Adrenal gland (tissue), 12 donors: ENCODE results near the gene CAPN5. TPM values are rescaled to one million over a fixed set of nuclear protein-coding genes. Genes with fewer than 3 reads are reported as not detected.

Source experiments
- DNase-seq, 7 donors: peaks; one replicate each; pipeline ENCODE4 v3.0.0-alpha.2; 2019 to 2020
- H3K27ac ChIP-seq, 5 donors: fragments of 200-600 bp; sonication (generic) in 4 of 5; 1 replicate in 3 of 5; 2 replicates in 2 of 5; pipeline versions ENCODE4 v1.5.1 to v1.8.0; 2016 to 2020; ENCODE audit warnings: mild to moderate bottlenecking in 1 of 5
- H3K27me3 ChIP-seq: fragments of 200-600 bp; 2 replicates; pipeline ENCODE4 v1.8.0; 2021
- H3K36me3 ChIP-seq, 2 donors: fragments of 200-600 bp; replicated peaks in 1 of 2; 1 replicate in 1 of 2; 2 replicates in 1 of 2; pipeline versions ENCODE4 v1.5.1 to v1.8.0; 2018 to 2022
- H3K4me1 ChIP-seq, 2 donors: fragments of 200-600 bp; replicated peaks in 1 of 2; 1 replicate in 1 of 2; 2 replicates in 1 of 2; pipeline versions ENCODE4 v1.5.1 to v1.8.0; 2018 to 2021
- H3K4me3 ChIP-seq, 4 donors: fragments of 200-600 bp; sonication (generic) in 3 of 4; one replicate each; pipeline ENCODE4 v1.5.1; 2016 to 2018
- H3K9me3 ChIP-seq, 3 donors: fragments of 200-600 bp; sonication (generic) in 1 of 3; replicated peaks in 1 of 3; 1 replicate in 2 of 3; 2 replicates in 1 of 3; pipeline versions ENCODE4 v1.5.1 to v1.8.0; 2016 to 2021
- POLR2A ChIP-seq, 2 donors: fragments of 450-650 bp; IDR thresholded peaks; one replicate each; pipeline ENCODE4 v1.6.1; 2017; ENCODE audit warnings: antibody characterized with exemption in 2 of 2, mild to moderate bottlenecking in 2 of 2, moderate library complexity in 1 of 2
- WGBS, 4 donors: extraction: QIAGEN DNeasy Blood & Tissue Kit in 2 of 4; methylation state at CpG; one replicate each; pipeline versions ENCODE4 v1.1.5 to v1.1.7; 2013 to 2017; 5-methylcytosine and 5-hydroxymethylcytosine counted together
- intact Hi-C, 2 donors: fragments of 100-400 bp; cut with DNase I; formaldehyde crosslinking; loops; one replicate each; pipeline versions ENCODE4 v1.14.1 to v1.15.0; 2022 to 2023
- polyA plus RNA-seq, 3 donors: library from polyadenylated mRNA; stranded (reverse); fragments of 200-250 nt in 2 of 3; fragments of 350-450 nt in 1 of 3; fragmentation: Illumina TruSeq in 1 of 3; extraction: RNeasy Lipid Tissue Mini Kit (QIAGEN cat#74804) in 1 of 3; gene quantifications; one replicate each; pipeline ENCODE4 v1.2.3, GENCODE V29; 2013 to 2014
- total RNA-seq, 9 donors: library from RNA; depleted of rRNA in 4 of 9; stranded (reverse); fragments of >200 nt in 4 of 9; fragments of 120-200 nt in 1 of 9; fragmentation: NEBNext Ultra II Directional in 1 of 9; extraction: Animal tissue kit (Norgen Biotek cat#: 25700) in 1 of 9; gene quantifications; one replicate each; pipeline versions ENCODE4 v1.1.0 to v1.2.4, GENCODE V29; 2013 to 2023
- TF ChIP-seq, protein P1 (sequence below), 6 experiments: fragments of 450-650 bp in 4 of 6; fragments of 200-600 bp in 2 of 6; sonication (generic) in 1 of 6; IDR thresholded peaks; 1 replicate in 5 of 6; 2 replicates in 1 of 6; pipeline versions ENCODE4 v1.5.1 to v1.8.0; 2016 to 2021; ENCODE audit warnings: antibody characterized with exemption in 6 of 6, mild to moderate bottlenecking in 2 of 6, moderate library complexity in 1 of 6
- donor health status: healthy with polysubstance abuse.
- donor health status: Bipolar disorder and iron deficiency.
- donor health status: DM: yes; HTN: yes; CAD: no.
- donor health status: DM: no; HTN: no; CAD: no.
- donor health status: DM: no; HTN: no; CAD: no.
- donor health status: DM: yes; HTN: yes; CAD: no.

Gene CAPN5
- total and polyA plus RNA-seq, 12 donors, result 5.6 to 29.6 (median 18.4) TPM

DNA sequence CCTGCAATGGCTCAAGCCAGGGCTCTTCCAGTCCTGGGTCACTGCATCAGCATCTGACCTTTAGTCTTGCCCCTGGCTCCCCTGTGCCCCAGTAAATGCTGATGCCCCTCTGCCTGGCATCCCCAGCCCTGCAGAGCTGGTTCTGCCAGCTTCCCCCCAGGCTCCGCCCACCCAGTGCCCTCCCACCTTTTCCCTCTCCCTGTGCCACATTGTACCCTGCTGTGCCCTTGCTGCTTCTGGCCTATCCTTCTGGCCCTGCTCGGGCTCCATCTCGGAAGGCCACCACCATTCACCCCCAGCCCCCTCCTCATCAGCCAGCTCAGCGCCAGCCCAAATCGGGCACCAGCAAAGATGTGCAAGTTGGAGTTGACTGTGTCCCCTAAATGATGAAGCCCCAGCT, 7.4 kb downstream of the CAPN5 start:
- WGBS, 4 donors, result 71 to 80% (median 72%) methylated on average over 5 of the region's 5 CpGs
- peak in 4 of 7 donors; percentile 25 to 54 (median 32) for DNase-seq
- peaks cover 29 to 39% of the 10 kb centered on the region in 2 donors for H3K4me1 ChIP-seq

DNA sequence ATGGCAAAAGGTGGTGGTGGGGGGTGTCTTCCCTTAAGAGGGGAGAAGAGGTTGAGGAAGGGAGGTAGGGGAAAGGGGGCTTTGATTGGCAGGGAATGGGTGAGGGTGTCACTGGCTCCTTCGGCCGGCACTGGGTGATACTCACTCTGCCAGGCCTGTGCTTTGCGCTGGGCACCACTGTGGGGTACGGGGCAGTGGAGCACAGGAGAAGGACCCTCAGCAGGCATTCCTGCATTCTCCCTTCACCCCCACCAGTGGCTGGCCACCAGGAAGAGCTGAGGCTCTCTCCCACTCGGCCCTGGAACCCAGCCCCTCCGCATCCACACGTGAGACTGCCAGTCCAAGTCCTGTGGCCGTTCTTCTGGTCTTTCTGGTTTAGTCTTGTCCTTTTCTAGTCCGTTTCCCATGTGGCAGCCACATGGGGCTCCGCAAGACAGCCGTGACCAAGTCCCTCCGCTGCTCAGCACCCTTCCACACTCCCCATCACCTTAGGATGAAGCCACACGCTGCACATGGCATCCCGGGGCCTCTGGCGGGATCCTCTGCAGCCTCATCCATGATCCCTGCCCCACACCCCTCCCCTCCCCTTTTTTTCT, 8.0 kb downstream of the CAPN5 start:
- Histone ChIP-seq H3K27ac (peak overlapping the region; percentile 87 to 98 (median 93)), H3K27me3 (no peaks in the 10 kb centered on the region), H3K4me3 (no peak overlapping the region), H3K4me1 (peaks cover 29 to 39% of the 10 kb centered on the region in 2 donors), H3K36me3 (no peaks in the 10 kb centered on the region), H3K9me3 (no peaks in the 10 kb centered on the region)
- peak in 3 of 7 donors; percentile 13 to 20 (median 20) for DNase-seq
- TF ChIP-seq, protein P1, sequence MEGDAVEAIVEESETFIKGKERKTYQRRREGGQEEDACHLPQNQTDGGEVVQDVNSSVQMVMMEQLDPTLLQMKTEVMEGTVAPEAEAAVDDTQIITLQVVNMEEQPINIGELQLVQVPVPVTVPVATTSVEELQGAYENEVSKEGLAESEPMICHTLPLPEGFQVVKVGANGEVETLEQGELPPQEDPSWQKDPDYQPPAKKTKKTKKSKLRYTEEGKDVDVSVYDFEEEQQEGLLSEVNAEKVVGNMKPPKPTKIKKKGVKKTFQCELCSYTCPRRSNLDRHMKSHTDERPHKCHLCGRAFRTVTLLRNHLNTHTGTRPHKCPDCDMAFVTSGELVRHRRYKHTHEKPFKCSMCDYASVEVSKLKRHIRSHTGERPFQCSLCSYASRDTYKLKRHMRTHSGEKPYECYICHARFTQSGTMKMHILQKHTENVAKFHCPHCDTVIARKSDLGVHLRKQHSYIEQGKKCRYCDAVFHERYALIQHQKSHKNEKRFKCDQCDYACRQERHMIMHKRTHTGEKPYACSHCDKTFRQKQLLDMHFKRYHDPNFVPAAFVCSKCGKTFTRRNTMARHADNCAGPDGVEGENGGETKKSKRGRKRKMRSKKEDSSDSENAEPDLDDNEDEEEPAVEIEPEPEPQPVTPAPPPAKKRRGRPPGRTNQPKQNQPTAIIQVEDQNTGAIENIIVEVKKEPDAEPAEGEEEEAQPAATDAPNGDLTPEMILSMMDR (IDR thresholded peaks at IDR 0.05), result no peak
- no peak for TF ChIP-seq POLR2A (IDR thresholded peaks at IDR 0.05)
- intact Hi-C loops, result no loop called here
- WGBS, 4 donors, result 83 to 93% (median 90%) methylated on average over 12 to 15 of the region's 15 CpGs

More for the DNA sequence above, 7.4 kb downstream of the CAPN5 start:
- Histone ChIP-seq H3K36me3 (no peaks in the 10 kb centered on the region), H3K9me3 (no peaks in the 10 kb centered on the region), H3K4me3 (no peak overlapping the region), H3K27ac (peak overlapping the region; percentile 87 to 98 (median 93)), H3K27me3 (no peaks in the 10 kb centered on the region)
- intact Hi-C loops, result no loop called here
- TF ChIP-seq, protein P1 (IDR thresholded peaks at IDR 0.05), result no peak
- TF ChIP-seq POLR2A (IDR thresholded peaks at IDR 0.05), result no peak

GRCh38 chr11:77075425-77075905, 8.7 kb downstream of the CAPN5 start:
- H3K27ac ChIP-seq, result peak overlapping the region in 2 of 5 donors; percentile 93 to 98
- peaks cover 29 to 39% of the 10 kb centered on the region in 2 donors for H3K4me1 ChIP-seq
- H3K9me3 ChIP-seq, result no peaks in the 10 kb centered on the region
- TF ChIP-seq POLR2A (IDR thresholded peaks at IDR 0.05), result no peak
- TF ChIP-seq, protein P1 (IDR thresholded peaks at IDR 0.05), result no peak
- H3K36me3 ChIP-seq, result no peaks in the 10 kb centered on the region
- H3K4me3 ChIP-seq, result no peak overlapping the region
- 92 to 98% (median 93%) methylated on average over 2 to 5 of the region's 5 CpGs for WGBS, 4 donors
- DNase-seq, result peak in 3 of 7 donors; percentile 12 to 35 (median 17)
- no peaks in the 10 kb centered on the region for H3K27me3 ChIP-seq
- intact Hi-C loops, result no loop called here

DNA sequence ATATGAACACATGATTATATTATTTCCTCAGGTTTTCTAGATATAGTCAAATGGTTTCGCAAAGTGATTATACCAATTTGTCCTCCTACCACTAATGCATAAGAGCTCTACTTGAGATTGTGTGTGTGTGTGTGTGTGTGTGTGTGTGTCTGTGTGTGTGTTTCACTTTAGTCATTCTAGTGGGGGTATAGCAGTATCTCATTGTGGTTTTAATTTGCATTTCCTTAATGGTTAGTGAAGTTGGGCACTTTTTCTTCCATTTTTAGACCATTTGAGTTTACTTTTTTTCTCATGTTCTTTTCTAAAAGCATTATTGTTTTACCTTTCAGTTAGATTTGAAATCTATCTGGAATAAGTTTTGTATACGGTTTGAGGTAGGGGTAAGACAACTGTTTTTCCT, 12.9 kb downstream of the CAPN5 start:
- no peak for DNase-seq
- intact Hi-C loops, result no loop called here
- WGBS, 4 donors, result 93 to 98% (median 97%) methylated on average over 2 of the region's 2 CpGs
- Histone ChIP-seq H3K27me3 (no peaks in the 10 kb centered on the region), H3K4me3 (no peak overlapping the region), H3K27ac (no peak overlapping the region), H3K36me3 (no peaks in the 10 kb centered on the region), H3K9me3 (no peaks in the 10 kb centered on the region), H3K4me1 (peaks cover 16 to 30% of the 10 kb centered on the region in 2 donors)
- TF ChIP-seq, protein P1 (IDR thresholded peaks at IDR 0.05), result no peak
- no peak for TF ChIP-seq POLR2A (IDR thresholded peaks at IDR 0.05)
